A375 (cell line): ENCODE measurements around the gene WDR19. TPM values are rescaled to one million over a fixed set of nuclear protein-coding genes. Genes with fewer than 3 reads are reported as not detected.

Experiments used
- small RNA-seq: library from RNA; depleted of rRNA; stranded (forward); fragments of <200 nt; gene quantifications from one replicate; pipeline ENCODE3, GENCODE V24; 2014
- total RNA-seq: library from RNA; depleted of rRNA; stranded (reverse); fragments of >200 nt; shearing (Covaris generic); gene quantifications from 2 replicates; pipeline ENCODE4 v1.2.3, GENCODE V29; 2014; rRNA removed

WDR19 gene
- total RNA-seq, result 17.5 and 18.6 TPM in 2 replicates

DNA sequence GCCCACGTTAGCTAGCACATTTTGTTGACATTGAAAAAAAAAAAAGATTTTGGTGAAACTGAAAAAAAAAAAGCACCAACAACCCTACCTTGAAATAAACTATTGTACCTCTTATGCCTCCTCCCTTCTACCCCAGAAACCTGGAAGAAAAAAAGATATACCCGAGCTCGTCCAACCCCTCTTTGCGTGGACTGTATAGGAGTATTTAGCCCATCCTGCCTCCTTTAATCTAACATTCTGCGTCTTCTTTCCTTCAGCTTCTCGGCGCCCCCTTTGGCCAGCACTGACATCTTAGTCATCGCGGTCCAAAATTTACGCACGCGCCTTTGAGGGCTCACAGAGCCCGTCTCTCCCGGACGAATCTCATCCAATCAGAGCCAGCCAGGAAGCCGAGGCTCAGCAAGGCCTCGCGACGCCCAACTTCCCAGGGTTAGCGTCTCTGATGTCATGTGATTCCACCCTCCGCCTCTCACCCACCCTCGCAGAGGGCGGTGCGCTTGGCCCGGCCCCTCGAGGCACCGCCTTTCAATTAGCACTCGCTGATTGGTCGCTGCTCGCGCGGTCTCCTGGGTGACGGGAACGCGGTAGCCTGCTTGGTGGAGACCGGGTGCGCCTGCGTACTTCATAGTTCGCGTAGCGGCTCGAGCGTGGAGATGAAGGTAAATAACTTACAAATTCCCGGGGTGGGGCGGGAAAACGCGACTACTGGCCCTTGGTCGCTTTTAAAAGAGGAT, at the start of gene WDR19:
Gene WDR19 (plus strand): TSS at position 625 of the 734 bp plus-strand sequence. CDS start 29 bp downstream, at position 654.

Small RNA genes within 50 kb of the gene (small RNA-seq; reads per million reads assigned to genes)
- gene RNU6-32P, result not detected

Other genes with a start within 250 kb of the WDR19 start
- gene TMEM156, start 150.1 kb upstream of the WDR19 start, total RNA-seq, result 2.7 and 5.9 TPM in 2 replicates
- gene KLHL5, start 120.3 kb upstream of the WDR19 start, total RNA-seq, result 42.7 and 45.5 TPM in 2 replicates
- gene RFC1, start 183.8 kb downstream of the WDR19 start, total RNA-seq, result 99.4 and 101 TPM in 2 replicates
- gene KLB, start 224.4 kb downstream of the WDR19 start, total RNA-seq, result not detected in 2 replicates